Ovary (tissue), 3 donors: ENCODE results near the gene SMARCD1.

Experiments used
- POLR2A ChIP-seq: fragments of 450-650 bp; IDR thresholded peaks from one replicate; pipeline ENCODE4 v1.6.1; 2017; ENCODE audit warnings: antibody characterized with exemption, mild to moderate bottlenecking, moderate library complexity
- TF ChIP-seq, protein P1 (sequence below), 3 donors: fragments of 450-650 bp in 2 of 3; fragments of 200-600 bp in 1 of 3; IDR thresholded peaks; one replicate each; pipeline versions ENCODE4 v1.5.1 to v1.8.0; 2016 to 2022; ENCODE audit warnings: antibody characterized with exemption in 3 of 3, mild to moderate bottlenecking in 1 of 3
- donor health status: DM: no; HTN: no; CAD: no.

DNA sequence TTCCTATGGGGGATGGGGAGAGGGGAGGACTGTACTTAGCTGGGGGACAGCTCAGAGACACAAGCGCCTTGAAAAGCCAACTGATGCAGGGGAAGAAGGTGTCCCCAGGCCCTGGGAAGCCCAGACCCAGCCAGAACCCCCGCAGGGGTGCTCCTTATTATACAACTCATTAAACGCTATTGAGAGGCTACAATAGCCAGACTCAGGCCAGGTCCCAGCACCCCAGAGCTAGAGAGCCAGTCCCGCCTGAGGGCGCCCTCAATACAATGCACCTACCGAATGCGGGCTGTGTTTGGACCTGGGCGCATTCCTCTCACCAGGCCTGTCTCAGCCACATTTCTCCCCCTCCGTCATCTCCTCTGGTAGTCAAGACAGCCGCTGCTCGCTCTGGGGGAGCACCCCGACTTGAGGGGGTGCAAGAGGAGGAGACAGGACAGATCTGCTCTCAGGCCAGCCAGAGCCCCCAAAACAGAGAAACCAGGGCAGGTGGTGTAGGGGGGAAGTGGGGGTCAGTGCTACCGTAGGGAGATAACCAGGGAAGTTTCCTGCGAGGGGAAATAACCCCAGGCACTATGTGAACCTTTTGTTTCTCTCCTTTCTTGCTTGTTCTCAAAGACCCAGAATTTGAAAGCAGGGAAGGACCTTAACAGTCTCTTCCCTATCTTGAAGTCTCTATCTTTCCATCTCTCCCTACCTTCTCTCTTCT is 33.9 kb upstream of the SMARCD1 start:
- TF ChIP-seq, protein P1, sequence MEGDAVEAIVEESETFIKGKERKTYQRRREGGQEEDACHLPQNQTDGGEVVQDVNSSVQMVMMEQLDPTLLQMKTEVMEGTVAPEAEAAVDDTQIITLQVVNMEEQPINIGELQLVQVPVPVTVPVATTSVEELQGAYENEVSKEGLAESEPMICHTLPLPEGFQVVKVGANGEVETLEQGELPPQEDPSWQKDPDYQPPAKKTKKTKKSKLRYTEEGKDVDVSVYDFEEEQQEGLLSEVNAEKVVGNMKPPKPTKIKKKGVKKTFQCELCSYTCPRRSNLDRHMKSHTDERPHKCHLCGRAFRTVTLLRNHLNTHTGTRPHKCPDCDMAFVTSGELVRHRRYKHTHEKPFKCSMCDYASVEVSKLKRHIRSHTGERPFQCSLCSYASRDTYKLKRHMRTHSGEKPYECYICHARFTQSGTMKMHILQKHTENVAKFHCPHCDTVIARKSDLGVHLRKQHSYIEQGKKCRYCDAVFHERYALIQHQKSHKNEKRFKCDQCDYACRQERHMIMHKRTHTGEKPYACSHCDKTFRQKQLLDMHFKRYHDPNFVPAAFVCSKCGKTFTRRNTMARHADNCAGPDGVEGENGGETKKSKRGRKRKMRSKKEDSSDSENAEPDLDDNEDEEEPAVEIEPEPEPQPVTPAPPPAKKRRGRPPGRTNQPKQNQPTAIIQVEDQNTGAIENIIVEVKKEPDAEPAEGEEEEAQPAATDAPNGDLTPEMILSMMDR (IDR thresholded peaks at IDR 0.05): no peak
- no peak for TF ChIP-seq POLR2A
